ENCODE data around the gene SYCN. TPM values are rescaled to one million over a fixed set of nuclear protein-coding genes. Genes with fewer than 3 reads are reported as not detected.

The SYCN gene
- total RNA-seq, 4 donors from 2014 or later: not detected

- WGBS, 2 donors (ENCODE audit: low coverage in 1 of 2): 62% methylated on average over 6 of the region's 27 CpGs; no CpG with 5 or more reads in 1 of the 2 donors
- Histone ChIP-seq H3K9me3 (no peaks in the 10 kb centered on the region), H3K36me3 (peaks cover 0 to 87% of the 10 kb centered on the region in 2 donors), H3K27me3 (no peaks in the 10 kb centered on the region), H3K4me3 (no peak overlapping the region), H3K27ac (no peak overlapping the region), H3K4me1 (peaks cover 0 to 23% (median 7%) of the 10 kb centered on the region in 3 donors)
- ATAC-seq: no peak
- TF ChIP-seq EP300 (IDR thresholded peaks at IDR 0.05) (no peak), CTCF (IDR thresholded peaks at IDR 0.05) (no peak), POLR2A (IDR thresholded peaks at IDR 0.05) (no peak), POLR2AphosphoS5 (IDR thresholded peaks at IDR 0.05) (no peak)
These were observed 32.3 kb downstream of the SYCN start for GRCh38 chr19:39171479-39172465.

GRCh38 chr19:39170386-39171231, 33.5 kb downstream of the SYCN start:
- H3K27me3 ChIP-seq: no peaks in the 10 kb centered on the region
- WGBS, 2 donors (ENCODE audit: low coverage in 1 of 2): 46 to 82% methylated on average over 2 of the region's 17 CpGs
- no peak overlapping the region for H3K27ac ChIP-seq
- no peaks in the 10 kb centered on the region for H3K9me3 ChIP-seq
- peaks cover 0 to 75% of the 10 kb centered on the region in 2 donors for H3K36me3 ChIP-seq
- no peak overlapping the region for H3K4me3 ChIP-seq
- ATAC-seq: no peak
- peaks cover 0 to 34% (median 12%) of the 10 kb centered on the region in 3 donors for H3K4me1 ChIP-seq
- no peak for TF ChIP-seq POLR2AphosphoS5 (IDR thresholded peaks at IDR 0.05)
- no peak for TF ChIP-seq EP300 (IDR thresholded peaks at IDR 0.05)
- TF ChIP-seq POLR2A (IDR thresholded peaks at IDR 0.05): no peak
- TF ChIP-seq CTCF (IDR thresholded peaks at IDR 0.05): no peak

GRCh38 chr19:39169143-39169810, 34.8 kb downstream of the SYCN start:
- H3K27ac ChIP-seq: no peak overlapping the region
- no peaks in the 10 kb centered on the region for H3K27me3 ChIP-seq
- no peak overlapping the region for H3K4me3 ChIP-seq
- TF ChIP-seq EP300 (IDR thresholded peaks at IDR 0.05) (no peak), CTCF (IDR thresholded peaks at IDR 0.05) (no peak), POLR2AphosphoS5 (IDR thresholded peaks at IDR 0.05) (no peak), POLR2A (IDR thresholded peaks at IDR 0.05) (no peak)
- H3K36me3 ChIP-seq: peaks cover 0 to 62% of the 10 kb centered on the region in 2 donors
- no peaks in the 10 kb centered on the region for H3K9me3 ChIP-seq
- 87% methylated on average over 4 to 18 of the region's 36 CpGs for WGBS, 2 donors (ENCODE audit: low coverage in 1 of 2)
- ATAC-seq: no peak
- H3K4me1 ChIP-seq: peaks cover 0 to 36% (median 12%) of the 10 kb centered on the region in 3 donors

- WGBS, 2 donors (ENCODE audit: low coverage in 1 of 2): 84 to 94% methylated on average over 12 to 13 of the region's 23 CpGs
- Histone ChIP-seq H3K9me3 (no peaks in the 10 kb centered on the region), H3K27me3 (no peaks in the 10 kb centered on the region), H3K4me1 (peaks cover 0 to 36% (median 12%) of the 10 kb centered on the region in 3 donors), H3K36me3 (peaks cover 0 to 54% of the 10 kb centered on the region in 2 donors), H3K27ac (no peak overlapping the region), H3K4me3 (no peak overlapping the region)
- TF ChIP-seq EP300 (IDR thresholded peaks at IDR 0.05) (no peak), CTCF (IDR thresholded peaks at IDR 0.05) (no peak), POLR2AphosphoS5 (IDR thresholded peaks at IDR 0.05) (no peak), POLR2A (IDR thresholded peaks at IDR 0.05) (no peak)
- ATAC-seq: no peak
These were observed 35.6 kb downstream of the SYCN start for GRCh38 chr19:39168258-39169142.
